HepG2 (cell line): ENCODE measurements around the gene CLDN5. TPM values are rescaled to one million over a fixed set of nuclear protein-coding genes. Genes with fewer than 3 reads are reported as not detected.

Source experiments
- ATAC-seq: fragments of 200-7000 bp; cut with Tn5 transposase; 3 replicates; pipeline ENCODE4 v1.9.1; 2020; ENCODE audit warnings: mild to moderate bottlenecking, moderate library complexity
- BruUV-seq: library from RNA; stranded (reverse); fragments of 400-500 nt; replicated peaks from 2 replicates; lab custom pipeline; 2021; lab: Mats Ljungman, UMichigan
- CTCF ChIA-PET: fragments of 300-600 bp; formaldehyde crosslinking; extraction: SDS; loops from one replicate; lab custom pipeline; 2021; ENCODE audit warnings: low total read pairs, inconsistent platforms, low intra/inter-chr PET ratio; lab: Yijun Ruan, JAX
- POLR2A ChIA-PET: fragments of 350-600 bp; sonication (Branson Sonifier 250); formaldehyde crosslinking; loops from one replicate; lab custom pipeline; 2020; ENCODE audit warnings: antibody characterized with exemption, inconsistent platforms; lab: Yijun Ruan, JAX
- DNase-seq: peaks from one replicate; pipeline ENCODE4 v3.0.0-alpha.2; 2015; ENCODE audit warnings: low spot score
- FAIRE-seq: peaks from 3 replicates; lab custom pipeline; 2011; peaks lifted over from hg19 to GRCh38; lab: Jason Lieb, UNC
- H2AFZ ChIP-seq: one replicate; pipeline ENCODE4 v1.6.1; 2011; ENCODE audit warnings: low read length, inconsistent platforms
- H3K27ac ChIP-seq: fragments of 300-600 bp; 3 replicates; pipeline ENCODE4 v1.8.0; 2011; ENCODE audit warnings: mixed run types, mild to moderate bottlenecking, mixed read lengths, low read length, inconsistent platforms; ENCODE audit not compliant: insufficient read depth; ENCODE audit errors: extremely low read length
- H3K27me3 ChIP-seq, 2 experiments: fragments of 200-600 bp in 1 of 2; 2 replicates in 1 of 2; 3 replicates in 1 of 2; pipeline versions ENCODE4 v1.6.0 to v1.8.0; 2011; ENCODE audit warnings: low read length in 2 of 2, mild to moderate bottlenecking in 2 of 2, moderate library complexity in 2 of 2, inconsistent platforms in 1 of 2; ENCODE audit not compliant: insufficient read depth in 2 of 2, control insufficient read depth in 1 of 2
- H3K36me3 ChIP-seq, 2 experiments: fragments of 200-600 bp in 1 of 2; replicated peaks in 1 of 2; 2 replicates in 1 of 2; 3 replicates in 1 of 2; pipeline versions ENCODE4 v1.5.1 to v1.8.0; 2011; ENCODE audit warnings: low read length in 2 of 2, inconsistent platforms in 1 of 2; ENCODE audit not compliant: insufficient read depth in 2 of 2, control insufficient read depth in 1 of 2
- H3K4me1 ChIP-seq: 2 replicates; pipeline ENCODE4 v1.5.1; 2012; ENCODE audit warnings: low read length, inconsistent platforms; ENCODE audit not compliant: insufficient read depth
- H3K4me2 ChIP-seq: 2 replicates; pipeline ENCODE4 v1.6.0; 2011; ENCODE audit warnings: low read depth, low read length, inconsistent platforms
- H3K4me3 ChIP-seq, 3 experiments: fragments of 200-600 bp in 1 of 3; sonication (generic), shearing (Covaris generic) in 1 of 3; replicated peaks in 1 of 3; 2 replicates each; pipeline ENCODE4 v1.5.1; 2011 to 2016; ENCODE audit warnings: low read length in 3 of 3, inconsistent platforms in 2 of 3, low read depth in 2 of 3, mild to moderate bottlenecking in 2 of 3, control low read depth in 1 of 3, mixed read lengths in 1 of 3; ENCODE audit not compliant: insufficient read depth in 1 of 3
- H3K79me2 ChIP-seq: one replicate; pipeline ENCODE4 v1.6.1; 2011; ENCODE audit warnings: low read length, inconsistent platforms; ENCODE audit not compliant: insufficient read depth
- H3K9ac ChIP-seq: 2 replicates; pipeline ENCODE4 v1.6.0; 2011; ENCODE audit warnings: mild to moderate bottlenecking, low read depth, low read length, inconsistent platforms; ENCODE audit not compliant: insufficient read depth
- H3K9me3 ChIP-seq: 2 replicates; pipeline ENCODE4 v1.5.1; 2012; ENCODE audit warnings: mild to moderate bottlenecking, low read length
- H4K20me1 ChIP-seq: 2 replicates; pipeline ENCODE4 v1.6.0; 2011; ENCODE audit warnings: inconsistent platforms, mild to moderate bottlenecking, low read length, moderate library complexity; ENCODE audit not compliant: insufficient read depth
- ASH2L ChIP-seq: fragments of 300-600, 200-600 bp; sonication (generic); IDR thresholded peaks from 2 replicates; pipeline ENCODE4 v1.7.0; 2017; ENCODE audit warnings: low read depth, mild to moderate bottlenecking, moderate library complexity, mixed read lengths, low read length; ENCODE audit not compliant: insufficient read length
- ATF7-NPFF ChIP-seq: sonication (generic); formaldehyde crosslinking; IDR thresholded peaks from 2 replicates; pipeline ENCODE4 v1.8.1; 2023; ENCODE audit warnings: mild to moderate bottlenecking, low read depth, missing genetic modification reagents, moderate library complexity
- FOXK1 ChIP-seq: sonication (generic); formaldehyde crosslinking; IDR thresholded peaks from 2 replicates; pipeline ENCODE4 v1.4.0; 2020; ENCODE audit warnings: low read depth, missing genetic modification reagents, borderline replicate concordance
- GZF1 ChIP-seq: sonication (generic); formaldehyde crosslinking; IDR thresholded peaks from 2 replicates; pipeline ENCODE4 v1.5.1; 2020; ENCODE audit warnings: mild to moderate bottlenecking, missing genetic modification reagents
- HNRNPUL1 ChIP-seq: fragments of 200-400 bp; formaldehyde crosslinking; IDR thresholded peaks from 2 replicates; pipeline ENCODE4 v1.6.1; 2017; ENCODE audit warnings: low read depth, mild to moderate bottlenecking, low read length, moderate library complexity
- JDP2 ChIP-seq: sonication (generic); formaldehyde crosslinking; IDR thresholded peaks from 2 replicates; pipeline ENCODE4 v1.8.1; 2022; ENCODE audit warnings: missing genetic modification reagents, borderline replicate concordance
- KAT7 ChIP-seq: IDR thresholded peaks from 2 replicates; pipeline ENCODE4 v1.6.1; 2018; ENCODE audit warnings: borderline replicate concordance, missing compliant biosample characterization
- MTA3 ChIP-seq: sonication (generic); formaldehyde crosslinking; IDR thresholded peaks from 2 replicates; pipeline ENCODE4 v1.4.0; 2020; ENCODE audit warnings: missing genetic modification reagents
- TARDBP ChIP-seq: sonication (generic); formaldehyde crosslinking; IDR thresholded peaks from 2 replicates; pipeline ENCODE4 v1.8.0; 2022; ENCODE audit warnings: mild to moderate bottlenecking, missing genetic modification reagents
- ZFAT ChIP-seq: sonication (generic); formaldehyde crosslinking; conservative IDR thresholded peaks from 2 replicates; pipeline ENCODE4 v1.8.1; 2023; ENCODE audit warnings: missing genetic modification reagents, inconsistent platforms
- ZNF136 ChIP-seq: sonication (generic); formaldehyde crosslinking; IDR thresholded peaks from 2 replicates; pipeline ENCODE4 v1.8.1; 2022; ENCODE audit warnings: low read depth, mild to moderate bottlenecking, moderate library complexity, missing genetic modification reagents
- ZNF709 ChIP-seq: sonication (generic); formaldehyde crosslinking; IDR thresholded peaks from 2 replicates; pipeline ENCODE4 v1.5.0; 2020; ENCODE audit warnings: mild to moderate bottlenecking, missing genetic modification reagents
- ZSCAN21 ChIP-seq: sonication (generic); formaldehyde crosslinking; IDR thresholded peaks from 2 replicates; pipeline ENCODE4 v1.8.0; 2022; ENCODE audit warnings: mild to moderate bottlenecking, missing genetic modification reagents, moderate library complexity, borderline replicate concordance
- WGBS: methylation state at CpG from one replicate; pipeline ENCODE4 v1.1.6; 2017; ENCODE audit warnings: low lambda C conversion rate; 5-methylcytosine and 5-hydroxymethylcytosine counted together
- in situ Hi-C: cut with HindIII; loops from 2 replicates; pipeline ENCODE4 v1.10.0; 2017; ENCODE audit warnings: low pct_unique_long_range_greater_than_20kb; ENCODE audit not compliant: extremely low pct_ligation_motif_present
- intact Hi-C: fragments of 100-400 bp; cut with micrococcal nuclease; formaldehyde crosslinking; loops from one replicate; pipeline ENCODE4 v1.10.0; 2022; ENCODE audit not compliant: unreplicated experiment
- polyA plus RNA-seq, 8 experiments: library from polyadenylated mRNA; depleted of rRNA in 3 of 8; stranded (reverse) in 7 of 8; unstranded in 1 of 8; fragments of >200 nt; fragmentation: Illumina TruSeq in 4 of 8; extraction: Trizol in 4 of 8; gene quantifications; 2 replicates each; pipeline versions ENCODE4 v1.2.1 to v1.2.3, GENCODE V29; 2011 to 2016; ENCODE audit warnings: low read depth in 4 of 8, missing spikeins in 1 of 8, mixed read lengths in 1 of 8; ENCODE audit not compliant: insufficient read depth in 1 of 8
- total RNA-seq, 5 experiments: library from RNA; depleted of rRNA; stranded (reverse); fragments of >200 nt; fragmentation: Illumina TruSeq; extraction: Trizol; gene quantifications; 2 replicates each; pipeline ENCODE4 v1.2.3, GENCODE V29; 2016; ENCODE audit warnings: low read depth in 1 of 5

The CLDN5 gene
- total and polyA plus RNA-seq, 2 of the 13 experiments (the other 11 are each of a cell fraction or from before 2014, with no cell fraction given), result not detected

- H3K9me3 ChIP-seq, result no peaks in the 10 kb centered on the region
- no TSS peak for BruUV-seq
- H3K27ac ChIP-seq, result no peak overlapping the region
- WGBS, result 98% methylated on average over 16 of the region's 18 CpGs
- ChIA-PET CTCF (no interaction called here), POLR2A (no interaction called here)
- peaks cover 3 to 35% of the 10 kb centered on the region in 2 experiments; a peak in 4 of 5 replicates for H3K36me3 ChIP-seq
- no peaks in the 10 kb centered on the region for H3K79me2 ChIP-seq
- no peak overlapping the region for H2AFZ ChIP-seq
- H3K27me3 ChIP-seq, result no peaks in the 10 kb centered on the region
- FAIRE-seq (no peak), DNase-seq (no peak), ATAC-seq (no peak)
- TF ChIP-seq ASH2L (no peak), FOXK1 (no peak), ATF7-NPFF (CRISPR knock-in tag) (no peak), GZF1 (CRISPR knock-in tag) (no peak), ZFAT (CRISPR knock-in tag) (no peak), TARDBP (CRISPR knock-in tag) (no peak), ZNF136 (no peak)
- H3K4me2 ChIP-seq, result no peak overlapping the region
- H3K9ac ChIP-seq, result no peak overlapping the region
- no peaks in the 10 kb centered on the region for H3K4me1 ChIP-seq
- no peak overlapping the region for H3K4me3 ChIP-seq
- intact Hi-C loops, result no loop called here
- H4K20me1 ChIP-seq, result no peaks in the 10 kb centered on the region
- in situ Hi-C loops, result no loop called here
Observed at GRCh38 chr22:19504900-19505734, 19.1 kb downstream of the CLDN5 start.

GRCh38 chr22:19503869-19504268 lies 20.3 kb downstream of the CLDN5 start:
- ChIA-PET POLR2A (no interaction called here), CTCF (no interaction called here)
- DNase-seq, result no peak
- intact Hi-C loops (no loop called here), in situ Hi-C loops (no loop called here)
- H3K27ac ChIP-seq, result no peak overlapping the region
- no peak overlapping the region for H3K9ac ChIP-seq
- no peaks in the 10 kb centered on the region for H3K4me1 ChIP-seq
- FAIRE-seq, result no peak
- BruUV-seq, result no TSS peak
- no peak overlapping the region for H2AFZ ChIP-seq
- no peak overlapping the region for H3K4me2 ChIP-seq
- H3K36me3 ChIP-seq, result peaks cover 3 to 30% of the 10 kb centered on the region in 2 experiments
- no peaks in the 10 kb centered on the region for H3K79me2 ChIP-seq
- no peak overlapping the region for H3K4me3 ChIP-seq
- no peaks in the 10 kb centered on the region for H3K27me3 ChIP-seq
- WGBS, result 71% methylated on average over 3 of the region's 9 CpGs
- TF ChIP-seq ZSCAN21 (no peak), HNRNPUL1 (no peak), KAT7 (no peak), ZNF709 (CRISPR knock-in tag) (no peak), MTA3 (CRISPR knock-in tag) (no peak), JDP2 (CRISPR knock-in tag) (no peak)
- peak; percentile 67 for ATAC-seq
- no peaks in the 10 kb centered on the region for H3K9me3 ChIP-seq
- H4K20me1 ChIP-seq, result no peaks in the 10 kb centered on the region
